IMR-90 (cell line): ENCODE data around the gene VPS26A. TPM values are rescaled to one million over a fixed set of nuclear protein-coding genes. Genes with fewer than 3 reads are reported as not detected.

Experiments
- ATAC-seq: fragments of 200-7000 bp; cut with Tn5 transposase; 2 replicates; pipeline ENCODE4 v1.9.1; 2020; ENCODE audit warnings: low read depth, mild to moderate bottlenecking, moderate library complexity
- BruUV-seq: library from RNA; stranded (reverse); fragments of 400-500 nt; replicated peaks from 2 replicates; lab custom pipeline; 2021; lab: Mats Ljungman, UMichigan
- CTCF ChIA-PET: fragments of 300-600 bp; formaldehyde crosslinking; extraction: SDS; loops from one replicate; lab custom pipeline; 2021; ENCODE audit warnings: antibody characterized with exemption; lab: Yijun Ruan, JAX
- POLR2A ChIA-PET: fragments of 300-600 bp; sonication (Branson Sonifier 250); formaldehyde crosslinking; loops from one replicate; lab custom pipeline; 2022; ENCODE audit warnings: antibody characterized with exemption; ENCODE audit not compliant: unreplicated experiment; lab: Charles Lee
- DNase-seq: peaks from one replicate; pipeline ENCODE4 v3.0.0; 2013
- H2AFZ ChIP-seq: replicated peaks from 2 replicates; pipeline ENCODE3; 2013; ENCODE audit warnings: low read length, mild to moderate bottlenecking; ENCODE audit not compliant: poor library complexity
- H2AK5ac ChIP-seq: 2 replicates; pipeline ENCODE4 v1.6.1; 2013; ENCODE audit warnings: low read depth, low read length, inconsistent platforms
- H2AK9ac ChIP-seq: replicated peaks from 2 replicates; pipeline ENCODE3; 2013; ENCODE audit warnings: mild to moderate bottlenecking, low read depth, low read length, moderate library complexity; ENCODE audit not compliant: poor library complexity
- H2BK120ac ChIP-seq: 2 replicates; pipeline ENCODE4 v1.6.1; 2013; ENCODE audit warnings: low read depth, low read length, inconsistent platforms
- H2BK15ac ChIP-seq: 3 replicates; pipeline ENCODE4 v1.6.1; 2013; ENCODE audit warnings: low read depth, low read length, inconsistent platforms
- H2BK20ac ChIP-seq: 2 replicates; pipeline ENCODE4 v1.6.1; 2013; ENCODE audit warnings: low read depth, mild to moderate bottlenecking, inconsistent platforms, low read length, moderate library complexity
- H2BK5ac ChIP-seq: 2 replicates; pipeline ENCODE4 v1.6.1; 2013; ENCODE audit warnings: mild to moderate bottlenecking, low read depth, low read length, inconsistent platforms; ENCODE audit not compliant: poor library complexity, severe bottlenecking
- H3K14ac ChIP-seq: replicated peaks from 2 replicates; pipeline ENCODE4 v1.6.1; 2013; ENCODE audit warnings: low read depth, low read length, inconsistent platforms
- H3K18ac ChIP-seq: 2 replicates; pipeline ENCODE4 v1.6.1; 2013; ENCODE audit warnings: low read depth, low read length, control low read depth
- H3K23ac ChIP-seq: 2 replicates; pipeline ENCODE4 v1.6.1; 2013; ENCODE audit warnings: low read depth, low read length, inconsistent platforms
- H3K27ac ChIP-seq: 2 replicates; pipeline ENCODE4 v1.5.1; 2013; ENCODE audit warnings: mild to moderate bottlenecking, control low read depth, low read length; ENCODE audit not compliant: insufficient read depth
- H3K27me3 ChIP-seq: 2 replicates; pipeline ENCODE4 v1.6.1; 2013; ENCODE audit warnings: low read length; ENCODE audit not compliant: control insufficient read depth, insufficient read depth
- H3K36me3 ChIP-seq: 2 replicates; pipeline ENCODE4 v1.6.1; 2013; ENCODE audit warnings: low read length, mixed read lengths; ENCODE audit not compliant: control insufficient read depth, insufficient read depth
- H3K4ac ChIP-seq: 2 replicates; pipeline ENCODE4 v1.6.1; 2013; ENCODE audit warnings: low read depth, low read length, inconsistent platforms
- H3K4me1 ChIP-seq: 2 replicates; pipeline ENCODE4 v1.6.1; 2013; ENCODE audit warnings: low read length, mixed read lengths; ENCODE audit not compliant: control insufficient read depth, insufficient read depth
- H3K4me2 ChIP-seq: 2 replicates; pipeline ENCODE4 v1.6.1; 2013; ENCODE audit warnings: low read depth, mild to moderate bottlenecking, control low read depth, low read length, moderate library complexity
- H3K4me3 ChIP-seq: 2 replicates; pipeline ENCODE4 v1.5.1; 2013; ENCODE audit warnings: low read depth, mild to moderate bottlenecking, control low read depth, low read length, moderate library complexity; ENCODE audit not compliant: insufficient read depth
- H3K56ac ChIP-seq: 2 replicates; pipeline ENCODE4 v1.6.1; 2013; ENCODE audit warnings: low read length, inconsistent platforms; ENCODE audit not compliant: insufficient read depth; ENCODE audit errors: extremely low read depth
- H3K79me1 ChIP-seq, 2 experiments: 2 replicates each; pipeline ENCODE4 v1.6.1; 2013; ENCODE audit warnings: low read length in 2 of 2, inconsistent platforms in 1 of 2, low read depth in 1 of 2
- H3K9ac ChIP-seq: 2 replicates; pipeline ENCODE4 v1.6.1; 2013; ENCODE audit warnings: low read depth, low read length, control low read depth
- H3K9me1 ChIP-seq: 2 replicates; pipeline ENCODE4 v1.6.1; 2013; ENCODE audit warnings: low read length, inconsistent platforms; ENCODE audit not compliant: insufficient read depth
- H3K9me3 ChIP-seq: 2 replicates; pipeline ENCODE4 v1.6.1; 2013; ENCODE audit warnings: low read length; ENCODE audit not compliant: control insufficient read depth, insufficient read depth
- H4K20me1 ChIP-seq: 2 replicates; pipeline ENCODE4 v1.6.1; 2013; ENCODE audit warnings: low read length, inconsistent platforms; ENCODE audit not compliant: insufficient read depth
- H4K5ac ChIP-seq: 2 replicates; pipeline ENCODE4 v1.6.1; 2013; ENCODE audit warnings: mild to moderate bottlenecking, low read depth, low read length, control low read depth
- H4K8ac ChIP-seq, 2 experiments: 2 replicates each; pipeline ENCODE4 v1.6.1; 2013; ENCODE audit warnings: low read depth in 2 of 2, low read length in 2 of 2, control low read depth in 1 of 2, inconsistent platforms in 1 of 2
- H4K91ac ChIP-seq: 2 replicates; pipeline ENCODE4 v1.6.1; 2013; ENCODE audit warnings: low read depth, low read length, inconsistent platforms; ENCODE audit not compliant: insufficient read depth
- BHLHE40 ChIP-seq: fragments of 150-350 bp; IDR thresholded peaks from 2 replicates; pipeline ENCODE4 v1.6.1; 2016; ENCODE audit warnings: mild to moderate bottlenecking, low read depth, low read length
- CHD1 ChIP-seq: IDR thresholded peaks from 2 replicates; pipeline ENCODE4 v1.6.1; 2012; ENCODE audit warnings: low read depth, low read length, improper control_type of control experiment
- MAFK ChIP-seq: IDR thresholded peaks from 2 replicates; pipeline ENCODE4 v1.6.1; 2012; ENCODE audit warnings: low read depth, low read length, improper control_type of control experiment
- MXI1 ChIP-seq: IDR thresholded peaks from 2 replicates; pipeline ENCODE4 v1.6.1; 2012; ENCODE audit warnings: low read depth, mild to moderate bottlenecking, low read length, moderate library complexity, borderline replicate concordance
- RFX5 ChIP-seq: IDR thresholded peaks from 2 replicates; pipeline ENCODE4 v1.8.0; 2012; ENCODE audit warnings: low read depth, mild to moderate bottlenecking, low read length, moderate library complexity
- WGBS, 2 experiments: methylation state at CpG; one replicate each; pipeline versions ENCODE4 v1.1.5 to v1.1.7; 2013; ENCODE audit warnings: missing lambda C conversion rate in 2 of 2; ENCODE audit not compliant: insufficient read length in 1 of 2; ENCODE audit errors: extremely low coverage in 2 of 2; 5-methylcytosine and 5-hydroxymethylcytosine counted together
- dilution Hi-C: fragments of 300-500 bp; cut with HindIII; formaldehyde crosslinking; loops from one replicate; pipeline ENCODE4 v1.14.3; 2018; ENCODE audit warnings: low sequenced_read_pairs; ENCODE audit not compliant: unreplicated experiment
- in situ Hi-C: fragments of 300-500 bp; cut with MboI; formaldehyde crosslinking; loops from 3 replicates; pipeline ENCODE4 v1.14.3; 2019; ENCODE audit warnings: low sequenced_read_pairs, inconsistent platforms, mixed read lengths
- intact Hi-C: fragments of 100-400 bp; cut with micrococcal nuclease; formaldehyde crosslinking; loops from 2 replicates; pipeline ENCODE4 v1.10.0; 2022
- polyA plus RNA-seq, 3 experiments: library from polyadenylated mRNA; depleted of rRNA; stranded (reverse); fragments of >200 nt; gene quantifications; 2 replicates each; pipeline ENCODE4 v1.2.3, GENCODE V29; 2012; ENCODE audit warnings: low replicate concordance in 1 of 3
- total RNA-seq: library from RNA; depleted of rRNA; stranded (reverse); fragments of >200 nt; gene quantifications from 2 replicates; pipeline ENCODE4 v1.2.3, GENCODE V29; 2012

The VPS26A gene
- total and polyA plus RNA-seq, 2 of the 4 experiments (the other 2 are of a cell fraction) = 7.2 to 18.7 TPM

- in situ Hi-C loops = no loop called here
- H4K91ac ChIP-seq = no peak overlapping the region
- no peak overlapping the region for H2BK20ac ChIP-seq
- H2AK5ac ChIP-seq = no peak overlapping the region
- H3K4me3 ChIP-seq = no peak overlapping the region
- H2BK120ac ChIP-seq = 0 out of 2 replicates have a peak overlapping the region, but pooled peaks have one; percentile 28
- 0 out of 2 replicates have a peak, but pooled peaks cover 8% of the 10 kb centered on the region for H3K9me1 ChIP-seq
- no peak overlapping the region for H4K8ac ChIP-seq
- no peaks in the 10 kb centered on the region for H3K79me1 ChIP-seq
- dilution Hi-C loops = no loop called here
- DNase-seq (no peak), ATAC-seq (no peak)
- ChIA-PET POLR2A (no interaction called here), CTCF (no interaction called here)
- no peak overlapping the region for H3K9ac ChIP-seq
- no peak overlapping the region for H2AFZ ChIP-seq
- H3K18ac ChIP-seq = no peak overlapping the region
- H3K23ac ChIP-seq = no peak overlapping the region
- intact Hi-C loops = no loop called here
- no peak overlapping the region for H3K27ac ChIP-seq
- no peak overlapping the region for H3K4ac ChIP-seq
- H3K56ac ChIP-seq = no peak overlapping the region
- no peak overlapping the region for H3K14ac ChIP-seq
- H4K5ac ChIP-seq = no peak overlapping the region
- no peaks in the 10 kb centered on the region for H3K36me3 ChIP-seq
- no peak overlapping the region for H3K4me2 ChIP-seq
- H2BK15ac ChIP-seq = peak overlapping the region; percentile 57; the same call in 1 of the 3 replicates
- H3K27me3 ChIP-seq = no peaks in the 10 kb centered on the region
- no TSS peak for BruUV-seq
- TF ChIP-seq CHD1 (no peak), RFX5 (no peak), MXI1 (no peak), BHLHE40 (no peak), MAFK (peak; percentile 93)
- no peaks in the 10 kb centered on the region for H3K9me3 ChIP-seq
- no peak overlapping the region for H2AK9ac ChIP-seq
- WGBS, 2 experiments = 67% methylated on average over 1 of the region's 10 CpGs; no CpG with 5 or more reads in 1 of the 2 experiments
- no peaks in the 10 kb centered on the region for H4K20me1 ChIP-seq
- H2BK5ac ChIP-seq = no peak overlapping the region
- H3K4me1 ChIP-seq = no peaks in the 10 kb centered on the region
These were observed 91.6 kb downstream of the VPS26A start for GRCh38 chr10:69215405-69216171.
